ENCODE data around the gene NUP210. TPM values are rescaled to one million over a fixed set of nuclear protein-coding genes. Genes with fewer than 3 reads are reported as not detected.

Gene NUP210
- total RNA-seq, 1 experiment from 2014 or later, result 64.0 TPM

GRCh38 chr3:13343601-13344000 is 76.5 kb downstream of the NUP210 start:
- Histone ChIP-seq H4K20me1 (ENCODE audit: low read length) (no peaks in the 10 kb centered on the region), H3K27me3 (ENCODE audit: low read length) (no peaks in the 10 kb centered on the region), H3K36me3 (ENCODE audit: low read depth, low read length) (peaks cover 3% of the 10 kb centered on the region; the same call in 1 of the 2 replicates), H3K4me1 (ENCODE audit: insufficient read depth, low read length) (peaks cover 1% of the 10 kb centered on the region; the same call in 1 of the 2 replicates), H3K9me2 (replicated peaks; ENCODE audit: low read length) (no peaks in the 10 kb centered on the region), H2AFZ (ENCODE audit: low read length) (no peak overlapping the region), H3F3A (ENCODE audit: low read length, unreplicated experiment) (no peaks in the 10 kb centered on the region), H3K4me3 (ENCODE audit: low read length) (no peak overlapping the region), H3K9ac (ENCODE audit: low read length) (no peak overlapping the region), H3K4me2 (ENCODE audit: low read length) (no peak overlapping the region), H3K27ac (ENCODE audit: low read length) (no peak overlapping the region), H3K79me2 (ENCODE audit: low read length) (no peaks in the 10 kb centered on the region), H3K9me3 (ENCODE audit: low read length) (no peaks in the 10 kb centered on the region)
- POLR2A ChIA-PET (ENCODE audit: unreplicated experiment), result no interaction called here
- no TSS peak for BruUV-seq (replicated peaks)
- ATAC-seq, result no peak
- no peak for TF ChIP-seq CTCF (conservative IDR thresholded peaks at IDR 0.05; ENCODE audit: low read depth, low read length)
- TF ChIP-seq EZH2 (IDR thresholded peaks at IDR 0.05; ENCODE audit: low read length, unreplicated experiment), result no peak
- TF ChIP-seq EZH2phosphoT487 (IDR thresholded peaks at IDR 0.05; ENCODE audit: borderline replicate concordance, low read length), result no peak
- DNase-seq, result no peak
- intact Hi-C loops (cut with micrococcal nuclease), result no loop called here
- CTCF ChIA-PET, result no interaction called here

- DNase-seq (no peak), ATAC-seq (no peak)
- H3K79me2 ChIP-seq (ENCODE audit: low read length), result no peaks in the 10 kb centered on the region
- no peaks in the 10 kb centered on the region for H3K9me2 ChIP-seq (replicated peaks; ENCODE audit: low read length)
- H3K27ac ChIP-seq (ENCODE audit: low read length), result no peak overlapping the region
- ChIA-PET POLR2A (ENCODE audit: unreplicated experiment) (no interaction called here), CTCF (no interaction called here)
- intact Hi-C loops (cut with micrococcal nuclease), result no loop called here
- TF ChIP-seq CTCF (conservative IDR thresholded peaks at IDR 0.05; ENCODE audit: low read depth, low read length) (no peak), EZH2 (IDR thresholded peaks at IDR 0.05; ENCODE audit: low read length, unreplicated experiment) (no peak), EZH2phosphoT487 (IDR thresholded peaks at IDR 0.05; ENCODE audit: borderline replicate concordance, low read length) (no peak)
- H3K4me3 ChIP-seq (ENCODE audit: low read length), result no peak overlapping the region
- no peaks in the 10 kb centered on the region for H4K20me1 ChIP-seq (ENCODE audit: low read length)
- H3K9me3 ChIP-seq (ENCODE audit: low read length), result no peaks in the 10 kb centered on the region
- no TSS peak for BruUV-seq (replicated peaks)
- no peak overlapping the region for H2AFZ ChIP-seq (ENCODE audit: low read length)
- no peak overlapping the region for H3K4me2 ChIP-seq (ENCODE audit: low read length)
- no peaks in the 10 kb centered on the region for H3K27me3 ChIP-seq (ENCODE audit: low read length)
- H3F3A ChIP-seq (ENCODE audit: low read length, unreplicated experiment), result no peaks in the 10 kb centered on the region
- H3K36me3 ChIP-seq (ENCODE audit: low read depth, low read length), result peaks cover 6% of the 10 kb centered on the region; the same call in 1 of the 2 replicates
- H3K4me1 ChIP-seq (ENCODE audit: insufficient read depth, low read length), result peaks cover 4% of the 10 kb centered on the region; the same call in 1 of the 2 replicates
- H3K9ac ChIP-seq (ENCODE audit: low read length), result no peak overlapping the region
Measured at GRCh38 chr3:13341229-13341905, 78.8 kb downstream of the NUP210 start.

GRCh38 chr3:13339833-13340232 is 80.3 kb downstream of the NUP210 start:
- intact Hi-C loops (cut with micrococcal nuclease), result no loop called here
- Histone ChIP-seq H3K79me2 (ENCODE audit: low read length) (no peaks in the 10 kb centered on the region), H3K9ac (ENCODE audit: low read length) (no peak overlapping the region), H3K27ac (ENCODE audit: low read length) (no peak overlapping the region), H3F3A (ENCODE audit: low read length, unreplicated experiment) (no peaks in the 10 kb centered on the region), H3K4me3 (ENCODE audit: low read length) (no peak overlapping the region), H3K9me2 (replicated peaks; ENCODE audit: low read length) (no peaks in the 10 kb centered on the region), H3K4me1 (ENCODE audit: insufficient read depth, low read length) (peaks cover 4% of the 10 kb centered on the region; the same call in 1 of the 2 replicates), H3K9me3 (ENCODE audit: low read length) (no peaks in the 10 kb centered on the region), H4K20me1 (ENCODE audit: low read length) (no peaks in the 10 kb centered on the region), H3K36me3 (ENCODE audit: low read depth, low read length) (peaks cover 11% of the 10 kb centered on the region; the same call in 1 of the 2 replicates), H3K27me3 (ENCODE audit: low read length) (no peaks in the 10 kb centered on the region), H3K4me2 (ENCODE audit: low read length) (no peak overlapping the region), H2AFZ (ENCODE audit: low read length) (no peak overlapping the region)
- ChIA-PET CTCF (no interaction called here), POLR2A (ENCODE audit: unreplicated experiment) (no interaction called here)
- DNase-seq (no peak), ATAC-seq (no peak)
- TF ChIP-seq EZH2phosphoT487 (IDR thresholded peaks at IDR 0.05; ENCODE audit: borderline replicate concordance, low read length) (no peak), EZH2 (IDR thresholded peaks at IDR 0.05; ENCODE audit: low read length, unreplicated experiment) (no peak), CTCF (conservative IDR thresholded peaks at IDR 0.05; ENCODE audit: low read depth, low read length) (no peak)
- BruUV-seq (replicated peaks), result no TSS peak
